Loucy (cell line): ENCODE results near the gene VSIG10.

Source experiments
- H2AFZ ChIP-seq: fragments of 200-600 bp; sonication (generic); 2 replicates; pipeline ENCODE4 v1.6.0; 2016; ENCODE audit warnings: antibody characterized with exemption, mild to moderate bottlenecking, low read length, moderate library complexity
- H3F3A ChIP-seq: fragments of 200-600 bp; 2 replicates; pipeline ENCODE4 v1.6.0; 2016; ENCODE audit warnings: antibody characterized with exemption, low read depth, mild to moderate bottlenecking
- H3K27me3 ChIP-seq: fragments of 200-600 bp; sonication (generic); 2 replicates; pipeline ENCODE4 v1.6.1; 2014; ENCODE audit warnings: low read length, mild to moderate bottlenecking; ENCODE audit not compliant: insufficient read depth, poor library complexity, severe bottlenecking
- H3K36me3 ChIP-seq: fragments of 200-600 bp; sonication (generic); 2 replicates; pipeline ENCODE4 v1.6.1; 2016; ENCODE audit warnings: low read length; ENCODE audit not compliant: insufficient read depth
- H3K4me1 ChIP-seq: fragments of 200-600 bp; sonication (generic); 2 replicates; pipeline ENCODE4 v1.5.1; 2014; ENCODE audit warnings: low read length, mild to moderate bottlenecking; ENCODE audit not compliant: insufficient read depth, poor library complexity, severe bottlenecking
- H3K4me2 ChIP-seq: fragments of 200-600 bp; sonication (generic); 2 replicates; pipeline ENCODE4 v1.6.0; 2014; ENCODE audit warnings: antibody characterized with exemption, low read length, low read depth, mild to moderate bottlenecking; ENCODE audit not compliant: poor library complexity, severe bottlenecking
- H3K4me3 ChIP-seq: fragments of 200-600 bp; sonication (generic); 2 replicates; pipeline ENCODE4 v1.5.1; 2014; ENCODE audit warnings: low read length, mild to moderate bottlenecking, mixed read lengths; ENCODE audit not compliant: poor library complexity, severe bottlenecking
- H3K79me2 ChIP-seq: fragments of 200-600 bp; sonication (generic); 2 replicates; pipeline ENCODE4 v1.6.1; 2014; ENCODE audit warnings: low read length; ENCODE audit not compliant: insufficient read depth
- H3K9ac ChIP-seq: fragments of 200-600 bp; sonication (generic); 2 replicates; pipeline ENCODE4 v1.6.0; 2014; ENCODE audit warnings: mild to moderate bottlenecking, low read depth, low read length, moderate library complexity; ENCODE audit not compliant: poor library complexity, severe bottlenecking
- H3K9me2 ChIP-seq: fragments of 200-600 bp; sonication (generic); replicated peaks from 2 replicates; pipeline ENCODE4 v1.6.1; 2016; ENCODE audit warnings: low read depth, low read length, mixed read lengths
- H3K9me3 ChIP-seq: fragments of 200-600 bp; sonication (generic); 2 replicates; pipeline ENCODE4 v1.6.1; 2014; ENCODE audit warnings: mild to moderate bottlenecking, antibody characterized with exemption, low read length, low read depth; ENCODE audit not compliant: insufficient read depth
- H4K20me1 ChIP-seq: fragments of 200-600 bp; sonication (generic); 2 replicates; pipeline ENCODE4 v1.6.0; 2014; ENCODE audit warnings: antibody characterized with exemption, low read length, mild to moderate bottlenecking; ENCODE audit not compliant: insufficient read depth, poor library complexity, severe bottlenecking
- CTCF ChIP-seq: fragments of 200-600 bp; sonication (generic); conservative IDR thresholded peaks from 2 replicates; pipeline ENCODE4 v1.5.1; 2014; ENCODE audit warnings: mild to moderate bottlenecking, antibody characterized with exemption, low read length
- EZH2phosphoT487 ChIP-seq: fragments of 200-600 bp; IDR thresholded peaks from 2 replicates; pipeline ENCODE4 v1.6.1; 2018; ENCODE audit warnings: antibody characterized with exemption, mild to moderate bottlenecking, moderate library complexity, borderline replicate concordance

VSIG10 gene

GRCh38 chr12:118144499-118144898 lies 40.7 kb upstream of the VSIG10 start:
- H3F3A ChIP-seq, result no peaks in the 10 kb centered on the region

GRCh38 chr12:118140825-118141224 lies 37.0 kb upstream of the VSIG10 start:
- Histone ChIP-seq H3K4me1 (peaks cover 12% of the 10 kb centered on the region), H3K4me2 (no peak overlapping the region), H3K79me2 (peaks cover 15% of the 10 kb centered on the region), H3K9me2 (no peaks in the 10 kb centered on the region), H3K36me3 (peaks cover 17% of the 10 kb centered on the region; the same call in 1 of the 2 replicates), H3F3A (no peaks in the 10 kb centered on the region), H2AFZ (no peak overlapping the region), H4K20me1 (no peaks in the 10 kb centered on the region), H3K4me3 (no peak overlapping the region), H3K9ac (no peak overlapping the region), H3K9me3 (no peaks in the 10 kb centered on the region), H3K27me3 (no peaks in the 10 kb centered on the region)
- TF ChIP-seq EZH2phosphoT487, result no peak
- TF ChIP-seq CTCF, result no peak

More at GRCh38 chr12:118144499-118144898, 40.7 kb upstream of the VSIG10 start:
- Histone ChIP-seq H3K9me2 (no peaks in the 10 kb centered on the region), H3K79me2 (no peaks in the 10 kb centered on the region), H3K36me3 (peaks cover 23% of the 10 kb centered on the region; the same call in 1 of the 2 replicates), H3K4me2 (no peak overlapping the region), H3K4me3 (no peak overlapping the region), H2AFZ (no peak overlapping the region), H3K4me1 (no peaks in the 10 kb centered on the region), H4K20me1 (no peaks in the 10 kb centered on the region), H3K9ac (no peak overlapping the region), H3K9me3 (no peaks in the 10 kb centered on the region), H3K27me3 (no peaks in the 10 kb centered on the region)
- TF ChIP-seq EZH2phosphoT487, result no peak
- no peak for TF ChIP-seq CTCF

GRCh38 chr12:118137148-118137678 lies 33.4 kb upstream of the VSIG10 start:
- H3K36me3 ChIP-seq, result peaks cover 13% of the 10 kb centered on the region; the same call in 1 of the 2 replicates
- no peaks in the 10 kb centered on the region for H3K9me3 ChIP-seq
- H2AFZ ChIP-seq, result no peak overlapping the region
- peaks cover 17% of the 10 kb centered on the region for H3K4me1 ChIP-seq
- no peaks in the 10 kb centered on the region for H4K20me1 ChIP-seq
- TF ChIP-seq CTCF, result no peak
- TF ChIP-seq EZH2phosphoT487, result no peak
- peak overlapping the region; percentile 91 for H3K9ac ChIP-seq
- H3K79me2 ChIP-seq, result peaks cover 24% of the 10 kb centered on the region
- H3K27me3 ChIP-seq, result no peaks in the 10 kb centered on the region
- H3K4me2 ChIP-seq, result peak overlapping the region; percentile 93
- peak overlapping the region; percentile 85 for H3K4me3 ChIP-seq
- H3F3A ChIP-seq, result no peaks in the 10 kb centered on the region
- no peaks in the 10 kb centered on the region for H3K9me2 ChIP-seq
